ENCODE results near the gene LIFR.

GRCh38 chr5:38601863-38602298 is 45.4 kb upstream of the LIFR start:
- TF ChIP-seq CTCF (IDR thresholded peaks at IDR 0.05) (no peak), POLR2A (IDR thresholded peaks at IDR 0.05) (no peak)
